Smooth muscle cell of the brain vasculature (primary cell): ENCODE results near the gene PCBP3.

ENCODE experiments used
- DNase-seq: peaks from one replicate; pipeline ENCODE4 v3.0.0-alpha.2; 2012; ENCODE audit warnings: low read depth, low spot score

PCBP3 gene

GRCh38 chr21:45991606-45992300 lies 348.2 kb downstream of the PCBP3 start:
- no peak for DNase-seq
